IPS-NIHi7 (cell line): ENCODE results near the gene CHST14.
"Not testable (repeated sequence)": the region's sequence is repeated elsewhere in the genome, so short reads cannot be mapped to it uniquely, and the experiment has no call there.

Source experiments
- DNase-seq: peaks from one replicate; pipeline ENCODE4 v3.0.0; 2012; ENCODE audit warnings: mixed read lengths; ENCODE audit errors: extremely low spot score

The CHST14 gene

GRCh38 chr15:40440743-40441564 is 29.8 kb upstream of the CHST14 start, which contains the start of gene BAHD1:
BAHD1 (plus strand) TSS chr15:40440953; CDS start chr15:40458465, 17,512 bp downstream.
- DNase-seq: peak; percentile 100

GRCh38 chr15:40441565-40442531 is 28.9 kb upstream of the CHST14 start:
- DNase-seq: no peak

- no peak for DNase-seq
These were observed 27.5 kb upstream of the CHST14 start for GRCh38 chr15:40443255-40443654.

GRCh38 chr15:40443846-40444245 is 26.9 kb upstream of the CHST14 start:
- no peak for DNase-seq

GRCh38 chr15:40444736-40445135 is 26.0 kb upstream of the CHST14 start:
- DNase-seq: no peak

- DNase-seq: no peak
These were observed 25.3 kb upstream of the CHST14 start for GRCh38 chr15:40445421-40445922.

- no peak for DNase-seq
These were observed 24.6 kb upstream of the CHST14 start for GRCh38 chr15:40446144-40446543.

- DNase-seq: no peak
These were observed 22.4 kb upstream of the CHST14 start for GRCh38 chr15:40448354-40448753.

GRCh38 chr15:40449275-40449674 is 21.5 kb upstream of the CHST14 start:
- DNase-seq: no peak

- DNase-seq: no peak
These were observed 20.7 kb upstream of the CHST14 start for GRCh38 chr15:40450047-40450446.

- DNase-seq: no peak
These were observed 19.1 kb upstream of the CHST14 start for GRCh38 chr15:40451527-40452158.

GRCh38 chr15:40452296-40453090 is 18.3 kb upstream of the CHST14 start:
- no peak for DNase-seq

- not testable (repeated sequence) for DNase-seq
These were observed 16.8 kb upstream of the CHST14 start for GRCh38 chr15:40453941-40454340.

- DNase-seq: no peak
These were observed 15.8 kb upstream of the CHST14 start for GRCh38 chr15:40454904-40455391.

GRCh38 chr15:40456299-40456712 is 14.5 kb upstream of the CHST14 start:
- DNase-seq: no peak

GRCh38 chr15:40456738-40457137 is 14.0 kb upstream of the CHST14 start:
- DNase-seq: no peak

GRCh38 chr15:40458495-40459371 is 12.1 kb upstream of the CHST14 start:
- DNase-seq: no peak

- no peak for DNase-seq
These were observed 11.3 kb upstream of the CHST14 start for GRCh38 chr15:40459391-40460015.

GRCh38 chr15:40460404-40460803 is 10.4 kb upstream of the CHST14 start:
- no peak for DNase-seq
